IPS-15b (cell line): ENCODE data around the gene GPR83.
"Not testable (repeated sequence)": the region's sequence is repeated elsewhere in the genome, so short reads cannot be mapped to it uniquely, and the experiment has no call there.

ENCODE experiments used
- H3K27me3 ChIP-seq: one replicate; pipeline ENCODE4 v1.6.1; 2013; ENCODE audit warnings: low read length; ENCODE audit not compliant: control insufficient read depth, insufficient read depth
- H3K36me3 ChIP-seq: one replicate; pipeline ENCODE4 v1.6.1; 2013; ENCODE audit warnings: low read length; ENCODE audit not compliant: control insufficient read depth, insufficient read depth
- H3K4me1 ChIP-seq: one replicate; pipeline ENCODE4 v1.6.1; 2013; ENCODE audit warnings: mild to moderate bottlenecking, low read length; ENCODE audit not compliant: control insufficient read depth, insufficient read depth
- H3K4me3 ChIP-seq: one replicate; pipeline ENCODE4 v1.5.1; 2013; ENCODE audit warnings: low read depth, low read length
- H3K9ac ChIP-seq: one replicate; pipeline ENCODE4 v1.6.1; 2013; ENCODE audit warnings: low read depth, mild to moderate bottlenecking, low read length
- H3K9me3 ChIP-seq: one replicate; pipeline ENCODE4 v1.6.1; 2013; ENCODE audit warnings: mild to moderate bottlenecking, low read length; ENCODE audit not compliant: control insufficient read depth, insufficient read depth

GPR83 gene

GRCh38 chr11:94417386-94417987, 16.3 kb upstream of the GPR83 start:
- Histone ChIP-seq H3K27me3 (no peaks in the 10 kb centered on the region), H3K4me3 (no peak overlapping the region), H3K4me1 (no peaks in the 10 kb centered on the region), H3K36me3 (no peaks in the 10 kb centered on the region), H3K9ac (no peak overlapping the region), H3K9me3 (no peaks in the 10 kb centered on the region)

DNA sequence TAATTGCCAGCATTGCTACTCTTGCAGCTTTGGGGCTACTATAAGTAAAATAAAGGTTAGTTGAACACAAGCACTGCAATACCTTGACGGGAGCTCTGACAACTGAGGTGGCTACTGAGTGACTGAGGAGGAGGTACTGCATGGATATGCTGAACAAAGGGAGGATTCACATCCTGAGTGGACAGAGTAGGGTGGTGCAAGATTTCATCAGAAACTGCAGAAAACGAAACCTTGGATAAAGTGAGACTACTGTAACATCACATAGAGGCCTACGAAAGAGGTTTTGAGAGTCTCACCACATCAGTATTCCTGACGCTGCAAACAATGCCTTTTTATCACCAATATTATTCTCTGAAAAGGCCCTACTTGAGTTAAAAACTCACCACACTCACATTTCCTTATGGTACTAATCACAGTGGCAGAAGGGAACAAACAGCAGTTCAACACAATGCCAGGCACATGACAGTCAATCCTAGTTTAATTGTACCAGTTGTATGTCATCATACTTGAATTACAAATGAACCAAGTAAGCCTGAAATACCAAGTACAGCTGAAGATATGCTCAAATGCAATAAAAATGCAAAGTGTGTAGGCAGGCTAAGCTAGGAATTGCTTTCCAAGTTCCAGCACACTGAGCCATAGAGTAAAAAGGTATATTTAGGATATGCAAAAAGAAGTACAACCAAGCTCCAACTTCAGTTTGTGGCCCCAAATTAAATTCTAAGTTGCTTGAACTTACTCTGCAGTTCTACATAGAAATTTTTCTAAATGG, 4.0 kb upstream of the GPR83 start:
- no peak overlapping the region for H3K4me3 ChIP-seq
- peaks cover 28% of the 10 kb centered on the region for H3K27me3 ChIP-seq
- H3K9me3 ChIP-seq = no peaks in the 10 kb centered on the region
- no peaks in the 10 kb centered on the region for H3K36me3 ChIP-seq
- H3K4me1 ChIP-seq = no peaks in the 10 kb centered on the region
- H3K9ac ChIP-seq = no peak overlapping the region

- H3K4me3 ChIP-seq = no peak overlapping the region
- H3K9ac ChIP-seq = no peak overlapping the region
- H3K36me3 ChIP-seq = no peaks in the 10 kb centered on the region
- H3K9me3 ChIP-seq = no peaks in the 10 kb centered on the region
- no peaks in the 10 kb centered on the region for H3K4me1 ChIP-seq
- H3K27me3 ChIP-seq = peaks cover 46% of the 10 kb centered on the region
Observed at GRCh38 chr11:94402355-94402754, 1.1 kb upstream of the GPR83 start.

- no peaks in the 10 kb centered on the region for H3K36me3 ChIP-seq
- peaks cover 46% of the 10 kb centered on the region for H3K27me3 ChIP-seq
- peak overlapping the region; percentile 68 for H3K4me3 ChIP-seq
- H3K9ac ChIP-seq = no peak overlapping the region
- no peaks in the 10 kb centered on the region for H3K4me1 ChIP-seq
- H3K9me3 ChIP-seq = no peaks in the 10 kb centered on the region
Observed at GRCh38 chr11:94401773-94402265, 600 bp upstream of the GPR83 start.

GRCh38 chr11:94400457-94400838, 771 bp downstream of the GPR83 start:
- no peaks in the 10 kb centered on the region for H3K36me3 ChIP-seq
- peak overlapping the region; percentile 68 for H3K4me3 ChIP-seq
- no peak overlapping the region for H3K9ac ChIP-seq
- peaks cover 46% of the 10 kb centered on the region for H3K27me3 ChIP-seq
- no peaks in the 10 kb centered on the region for H3K4me1 ChIP-seq
- no peaks in the 10 kb centered on the region for H3K9me3 ChIP-seq

GRCh38 chr11:94400050-94400449, 1.2 kb downstream of the GPR83 start:
- no peak overlapping the region for H3K4me3 ChIP-seq
- H3K36me3 ChIP-seq = no peaks in the 10 kb centered on the region
- peaks cover 46% of the 10 kb centered on the region for H3K27me3 ChIP-seq
- H3K9ac ChIP-seq = no peak overlapping the region
- H3K9me3 ChIP-seq = no peaks in the 10 kb centered on the region
- H3K4me1 ChIP-seq = no peaks in the 10 kb centered on the region

DNA sequence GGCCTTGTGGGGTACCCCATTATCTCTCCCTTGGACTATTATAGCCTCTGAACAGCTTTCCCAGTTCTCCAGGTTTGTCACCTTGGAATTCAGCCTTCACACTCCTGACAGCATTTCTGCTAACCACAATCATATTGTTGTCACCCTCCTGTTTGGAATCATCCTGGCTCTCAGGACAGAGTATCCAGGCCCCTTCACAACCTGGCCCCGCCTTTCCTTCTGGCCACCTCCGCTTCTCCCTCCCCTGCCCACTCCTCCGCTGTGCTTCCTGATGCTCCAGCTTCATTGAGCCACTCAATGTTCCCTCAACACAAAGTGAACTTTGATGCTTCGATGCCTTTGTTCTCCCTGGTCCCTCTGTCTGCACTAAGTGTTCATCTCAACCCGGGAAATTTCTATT, 3.1 kb downstream of the GPR83 start:
- H3K27me3 ChIP-seq = peaks cover 42% of the 10 kb centered on the region
- no peaks in the 10 kb centered on the region for H3K4me1 ChIP-seq
- no peaks in the 10 kb centered on the region for H3K9me3 ChIP-seq
- no peaks in the 10 kb centered on the region for H3K36me3 ChIP-seq
- no peak overlapping the region for H3K9ac ChIP-seq
- H3K4me3 ChIP-seq = no peak overlapping the region

DNA sequence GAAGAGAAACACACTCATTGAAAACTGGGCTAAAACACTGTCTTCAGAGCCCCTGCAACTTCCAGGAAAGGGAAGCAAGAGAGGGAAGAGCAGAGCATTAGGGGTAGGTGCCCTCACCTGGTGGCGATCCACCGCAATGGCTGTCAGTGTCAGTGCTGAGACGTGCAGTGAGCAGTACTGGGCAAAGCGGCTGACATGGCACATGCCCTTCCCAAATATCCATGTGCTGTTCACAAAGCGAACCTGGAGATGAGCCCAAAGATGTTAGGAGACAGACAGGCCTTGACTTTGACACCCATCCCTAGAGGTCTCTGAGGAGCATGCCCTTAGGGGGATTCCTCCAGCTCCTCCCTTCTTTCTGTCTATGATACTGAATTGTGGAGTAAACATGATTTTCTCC, 4.9 kb downstream of the GPR83 start:
- H3K4me3 ChIP-seq = no peak overlapping the region
- H3K27me3 ChIP-seq = peaks cover 26% of the 10 kb centered on the region
- no peak overlapping the region for H3K9ac ChIP-seq
- H3K4me1 ChIP-seq = no peaks in the 10 kb centered on the region
- H3K36me3 ChIP-seq = no peaks in the 10 kb centered on the region
- H3K9me3 ChIP-seq = no peaks in the 10 kb centered on the region

DNA sequence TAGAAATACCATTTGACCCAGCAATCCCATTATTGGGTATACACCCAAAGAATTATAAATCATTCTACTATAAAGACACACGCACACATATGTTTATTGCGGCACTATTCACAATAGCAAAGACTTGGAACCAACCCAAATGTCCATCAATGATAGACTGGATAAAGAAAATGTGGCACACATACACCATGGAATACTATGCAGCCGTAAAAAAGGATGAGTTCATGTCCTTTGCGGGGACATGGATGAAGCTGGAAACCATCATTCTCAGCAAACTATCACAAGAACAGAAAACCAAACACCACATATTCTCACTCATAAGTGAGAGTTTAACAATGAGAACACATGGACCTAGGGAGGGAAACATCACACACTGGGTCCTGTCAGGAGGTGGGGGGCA, 9.3 kb downstream of the GPR83 start:
- H3K27me3 ChIP-seq, H3K9me3 ChIP-seq, H3K36me3 ChIP-seq: not testable (repeated sequence)

GRCh38 chr11:94379613-94380012, 21.6 kb downstream of the GPR83 start:
- H3K9ac ChIP-seq = no peak overlapping the region
- H3K9me3 ChIP-seq = no peaks in the 10 kb centered on the region
- no peaks in the 10 kb centered on the region for H3K36me3 ChIP-seq
- H3K4me3 ChIP-seq = no peak overlapping the region
- no peaks in the 10 kb centered on the region for H3K27me3 ChIP-seq
- H3K4me1 ChIP-seq = no peaks in the 10 kb centered on the region

More for the DNA sequence above, 9.3 kb downstream of the GPR83 start:
- not testable (repeated sequence) for H3K9ac ChIP-seq, H3K4me1 ChIP-seq, H3K4me3 ChIP-seq

GRCh38 chr11:94376841-94377240, 24.4 kb downstream of the GPR83 start:
- Histone ChIP-seq H3K27me3 (no peaks in the 10 kb centered on the region), H3K9me3 (no peaks in the 10 kb centered on the region), H3K4me1 (no peaks in the 10 kb centered on the region), H3K4me3 (no peak overlapping the region), H3K36me3 (no peaks in the 10 kb centered on the region), H3K9ac (no peak overlapping the region)

DNA sequence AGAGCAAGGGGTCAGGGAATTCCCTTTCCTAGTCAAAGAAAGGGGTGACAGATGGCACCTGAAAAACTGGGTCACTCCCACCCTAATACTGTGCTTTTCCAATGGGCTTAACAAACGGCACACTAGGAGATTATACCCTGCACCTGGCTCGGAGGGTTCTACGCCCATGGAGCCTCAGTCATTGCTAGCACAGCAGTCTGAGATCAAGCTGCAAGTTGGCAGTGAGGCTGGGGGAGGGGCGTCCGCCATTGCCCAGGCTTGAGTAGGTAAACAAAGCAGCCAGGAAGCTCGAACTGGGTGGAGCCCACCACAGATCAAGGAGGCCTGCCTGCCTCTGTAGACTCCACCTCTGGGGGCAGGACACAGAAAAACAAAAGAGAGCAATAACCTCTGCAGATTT, 30.6 kb downstream of the GPR83 start:
- H3K36me3 ChIP-seq, H3K9me3 ChIP-seq, H3K4me3 ChIP-seq, H3K27me3 ChIP-seq, H3K4me1 ChIP-seq, H3K9ac ChIP-seq: not testable (repeated sequence)
